WERI-Rb-1 (cell line): Measurements from ENCODE around the gene ERVH48-1.
A peak's percentile ranks its signal among the peaks of the same experiment; 100 is the strongest.
"Not testable (repeated sequence)": the region's sequence is repeated elsewhere in the genome, so short reads cannot be mapped to it uniquely, and the experiment has no call there.

Source experiments
- DNase-seq: peaks from one replicate; pipeline ENCODE4 v3.0.0-alpha.2; 2020
- H3K27ac ChIP-seq: fragments of 250-450 bp; sonication (Bioruptor Pico); 2 replicates; pipeline ENCODE4 v1.5.1; 2020; ENCODE audit warnings: mild to moderate bottlenecking, moderate library complexity
- H3K27me3 ChIP-seq: fragments of 250-450 bp; sonication (Bioruptor Pico); 2 replicates; pipeline ENCODE4 v1.5.1; 2021; ENCODE audit warnings: mild to moderate bottlenecking, low read depth, moderate library complexity; ENCODE audit not compliant: insufficient read depth, severe bottlenecking
- H3K36me3 ChIP-seq: fragments of 250-450 bp; sonication (Bioruptor Pico); 2 replicates; pipeline ENCODE4 v1.5.1; 2020; ENCODE audit warnings: mild to moderate bottlenecking, moderate library complexity
- H3K4me3 ChIP-seq: 2 replicates; pipeline ENCODE4 v1.5.1; 2011; ENCODE audit warnings: low read depth, mild to moderate bottlenecking, control low read depth, low read length
- H3K9me3 ChIP-seq: fragments of 250-450 bp; sonication (Bioruptor Pico); 2 replicates; pipeline ENCODE4 v1.5.1; 2021; ENCODE audit warnings: mild to moderate bottlenecking, moderate library complexity; ENCODE audit not compliant: severe bottlenecking
- TF ChIP-seq, protein P1 (sequence below): IDR thresholded peaks from 2 replicates; pipeline ENCODE4 v1.5.1; 2011; ENCODE audit warnings: low read depth, mild to moderate bottlenecking, control low read depth, inconsistent platforms, low read length

The ERVH48-1 gene

DNA sequence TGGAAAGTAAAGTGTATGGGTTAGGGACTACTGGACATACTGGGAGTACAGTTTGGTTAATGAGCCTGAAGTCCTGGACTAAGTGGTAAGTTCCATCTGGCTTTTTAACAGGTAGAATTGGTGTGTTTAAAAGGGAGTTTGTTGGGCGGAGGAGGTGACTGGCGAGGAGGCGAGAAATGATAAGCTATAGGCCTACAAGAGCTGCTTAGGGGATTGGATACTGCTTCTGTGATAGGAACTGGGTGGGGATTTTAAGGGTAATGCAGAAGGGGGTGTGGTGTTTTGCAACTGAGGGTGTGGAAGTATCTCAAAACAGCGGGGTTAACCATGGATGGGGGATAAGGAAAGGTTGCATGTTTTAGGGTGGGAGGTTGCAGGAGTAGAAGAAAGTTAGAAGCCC is 3.5 kb downstream of the ERVH48-1 start:
- no peaks in the 10 kb centered on the region for H3K27me3 ChIP-seq
- no peak overlapping the region for H3K4me3 ChIP-seq
- peaks cover 3% of the 10 kb centered on the region for H3K9me3 ChIP-seq
- H3K27ac ChIP-seq, result no peak overlapping the region
- H3K36me3 ChIP-seq, result no peaks in the 10 kb centered on the region
- no peak for DNase-seq
- TF ChIP-seq, protein P1, sequence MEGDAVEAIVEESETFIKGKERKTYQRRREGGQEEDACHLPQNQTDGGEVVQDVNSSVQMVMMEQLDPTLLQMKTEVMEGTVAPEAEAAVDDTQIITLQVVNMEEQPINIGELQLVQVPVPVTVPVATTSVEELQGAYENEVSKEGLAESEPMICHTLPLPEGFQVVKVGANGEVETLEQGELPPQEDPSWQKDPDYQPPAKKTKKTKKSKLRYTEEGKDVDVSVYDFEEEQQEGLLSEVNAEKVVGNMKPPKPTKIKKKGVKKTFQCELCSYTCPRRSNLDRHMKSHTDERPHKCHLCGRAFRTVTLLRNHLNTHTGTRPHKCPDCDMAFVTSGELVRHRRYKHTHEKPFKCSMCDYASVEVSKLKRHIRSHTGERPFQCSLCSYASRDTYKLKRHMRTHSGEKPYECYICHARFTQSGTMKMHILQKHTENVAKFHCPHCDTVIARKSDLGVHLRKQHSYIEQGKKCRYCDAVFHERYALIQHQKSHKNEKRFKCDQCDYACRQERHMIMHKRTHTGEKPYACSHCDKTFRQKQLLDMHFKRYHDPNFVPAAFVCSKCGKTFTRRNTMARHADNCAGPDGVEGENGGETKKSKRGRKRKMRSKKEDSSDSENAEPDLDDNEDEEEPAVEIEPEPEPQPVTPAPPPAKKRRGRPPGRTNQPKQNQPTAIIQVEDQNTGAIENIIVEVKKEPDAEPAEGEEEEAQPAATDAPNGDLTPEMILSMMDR, result no peak

DNA sequence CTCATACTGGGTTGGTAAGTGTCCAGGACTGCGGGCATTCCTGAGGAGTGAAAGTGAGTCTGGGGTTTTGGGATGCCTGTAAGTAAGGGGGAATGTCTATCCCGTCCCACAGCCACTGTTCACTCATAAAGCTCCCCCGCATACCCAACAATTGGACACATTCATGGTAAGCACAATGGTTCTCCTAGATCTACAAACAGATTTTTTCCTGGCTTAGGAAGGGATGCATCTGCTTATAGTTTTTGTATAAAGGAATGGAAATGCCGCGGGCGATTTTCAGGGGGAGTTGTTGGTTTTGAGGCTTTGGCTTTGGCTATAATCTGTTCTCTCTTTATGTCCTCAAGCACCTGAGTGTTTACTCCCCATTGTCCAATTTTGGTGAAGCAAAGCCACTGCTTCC is 7.1 kb downstream of the ERVH48-1 start:
- H3K9me3 ChIP-seq, result no peaks in the 10 kb centered on the region
- TF ChIP-seq, protein P1, result no peak
- no peak overlapping the region for H3K27ac ChIP-seq
- H3K36me3 ChIP-seq, result 0 out of 2 replicates have a peak, but pooled peaks cover under 1% of the 10 kb centered on the region
- H3K4me3 ChIP-seq, result no peak overlapping the region
- H3K27me3 ChIP-seq, result no peaks in the 10 kb centered on the region
- no peak for DNase-seq

DNA sequence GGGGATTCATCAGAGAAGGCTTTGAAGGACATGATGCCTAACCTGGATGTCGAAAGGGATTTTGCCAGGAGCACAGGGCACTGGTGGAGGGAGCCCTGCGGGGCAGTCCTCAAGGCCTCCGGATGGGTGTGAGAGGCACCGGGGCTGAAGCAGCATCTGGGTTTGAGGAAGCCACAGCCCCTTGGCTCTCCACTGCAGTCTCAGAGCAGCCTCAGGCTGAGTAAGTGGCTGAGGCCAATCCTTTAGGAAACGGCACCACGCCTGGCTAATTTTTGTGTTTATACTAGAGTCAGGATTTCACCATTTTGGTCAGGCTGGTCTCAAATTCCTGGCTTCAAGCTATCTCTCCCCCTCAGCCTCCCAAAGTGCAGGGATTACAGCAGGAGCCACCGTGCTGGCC is 12.0 kb downstream of the ERVH48-1 start:
- Histone ChIP-seq H3K9me3 (no peaks in the 10 kb centered on the region), H3K27me3 (no peaks in the 10 kb centered on the region), H3K27ac (no peak overlapping the region), H3K36me3 (peaks cover 32% of the 10 kb centered on the region), H3K4me3 (no peak overlapping the region)
- TF ChIP-seq, protein P1, result no peak
- DNase-seq, result no peak

DNA sequence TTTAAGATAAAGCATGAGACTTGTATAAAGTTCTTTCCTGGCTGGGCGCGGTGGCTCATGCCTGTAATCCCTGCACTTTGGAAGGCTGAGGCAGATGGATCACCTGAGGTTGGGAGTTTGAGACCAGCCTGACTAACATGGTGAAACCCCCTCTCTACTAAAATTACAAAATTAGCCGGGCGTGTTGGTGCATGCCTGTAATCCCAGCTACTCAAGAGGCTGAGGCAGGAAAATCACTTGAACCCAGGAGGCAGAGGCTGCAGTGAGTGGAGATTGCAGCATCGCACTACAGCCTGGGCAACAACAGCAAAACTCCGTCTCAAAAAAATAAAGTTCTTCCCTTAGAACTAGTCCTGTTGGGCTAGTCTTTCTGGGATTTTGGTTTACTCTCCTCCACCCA is 13.5 kb downstream of the ERVH48-1 start:
- DNase-seq, result peak; percentile 76
- not testable (repeated sequence) for H3K9me3 ChIP-seq, H3K27me3 ChIP-seq, H3K4me3 ChIP-seq
- Histone ChIP-seq H3K36me3 (peaks cover 42% of the 10 kb centered on the region), H3K27ac (peak overlapping the region; percentile 60)

DNA sequence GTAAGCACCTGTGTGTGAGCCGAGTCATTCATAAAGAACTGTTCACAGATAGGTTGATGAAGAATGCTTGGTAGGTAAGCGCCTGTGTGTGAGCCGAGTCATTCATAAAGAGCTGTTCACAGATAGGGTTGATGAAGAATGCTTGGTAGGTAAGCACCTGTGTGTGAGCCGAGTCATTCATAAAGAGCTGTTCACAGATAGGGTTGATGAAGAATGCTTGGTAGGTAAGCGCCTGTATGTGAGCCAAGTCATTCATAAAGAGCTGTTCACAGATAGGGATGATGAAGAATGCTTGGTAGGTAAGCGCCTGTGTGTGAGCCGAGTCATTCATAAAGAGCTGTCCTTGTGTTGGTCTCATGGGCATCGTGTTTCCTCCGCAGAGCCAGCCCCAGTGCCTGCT is 16.9 kb downstream of the ERVH48-1 start:
- H3K36me3 ChIP-seq, result peaks cover 74% of the 10 kb centered on the region
- DNase-seq, H3K27ac ChIP-seq, H3K9me3 ChIP-seq, H3K4me3 ChIP-seq, H3K27me3 ChIP-seq: not testable (repeated sequence)

DNA sequence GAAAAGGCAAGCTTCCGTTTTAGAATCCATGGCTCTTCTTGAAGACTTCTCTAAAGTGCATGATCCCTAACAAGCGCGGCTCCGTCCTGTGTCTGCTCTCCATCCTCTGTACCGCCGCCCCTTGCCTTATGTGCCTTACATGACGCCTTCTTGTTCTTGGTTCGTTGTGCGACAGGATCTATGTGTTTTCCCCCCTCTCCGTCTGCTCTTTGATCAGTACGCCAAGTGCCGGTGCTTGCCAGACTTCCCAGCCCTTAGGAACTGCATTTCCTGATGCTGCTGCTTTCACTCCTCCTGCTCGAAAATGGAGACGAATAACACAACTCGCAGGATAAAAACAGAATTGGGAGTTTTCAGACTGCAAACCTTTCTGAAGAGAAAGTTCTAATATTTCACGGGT is 19.2 kb downstream of the ERVH48-1 start:
- no peak for DNase-seq
- Histone ChIP-seq H3K27ac (no peak overlapping the region), H3K27me3 (no peaks in the 10 kb centered on the region), H3K9me3 (no peaks in the 10 kb centered on the region), H3K4me3 (no peak overlapping the region), H3K36me3 (peaks cover 84% of the 10 kb centered on the region)
- TF ChIP-seq, protein P1, result no peak

DNA sequence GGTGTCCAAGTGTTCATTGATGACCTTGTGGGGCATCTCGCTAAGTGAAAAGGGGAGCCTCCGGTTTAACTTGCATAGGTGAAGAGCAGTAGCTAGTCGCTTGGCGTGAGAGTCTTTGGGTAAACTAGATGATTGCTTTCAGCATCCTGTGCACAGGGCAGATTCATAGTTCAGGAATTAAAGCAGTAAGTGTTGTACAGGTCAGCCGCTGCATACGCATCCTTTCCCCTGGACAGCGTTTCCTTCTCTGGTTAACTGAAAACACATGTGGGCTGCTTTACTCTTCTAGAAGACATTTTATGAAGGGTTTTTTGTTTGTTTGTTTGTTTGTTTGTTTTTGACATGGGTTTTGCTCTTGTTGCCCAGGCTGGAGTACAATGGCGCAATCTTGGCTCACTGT is 20.2 kb downstream of the ERVH48-1 start:
- Histone ChIP-seq H3K4me3 (no peak overlapping the region), H3K36me3 (peaks cover 88% of the 10 kb centered on the region), H3K27me3 (no peaks in the 10 kb centered on the region), H3K9me3 (no peaks in the 10 kb centered on the region), H3K27ac (no peak overlapping the region)
- TF ChIP-seq, protein P1, result no peak
- no peak for DNase-seq
